Measurements from ENCODE around the gene CHST15.

CHST15 gene

DNA sequence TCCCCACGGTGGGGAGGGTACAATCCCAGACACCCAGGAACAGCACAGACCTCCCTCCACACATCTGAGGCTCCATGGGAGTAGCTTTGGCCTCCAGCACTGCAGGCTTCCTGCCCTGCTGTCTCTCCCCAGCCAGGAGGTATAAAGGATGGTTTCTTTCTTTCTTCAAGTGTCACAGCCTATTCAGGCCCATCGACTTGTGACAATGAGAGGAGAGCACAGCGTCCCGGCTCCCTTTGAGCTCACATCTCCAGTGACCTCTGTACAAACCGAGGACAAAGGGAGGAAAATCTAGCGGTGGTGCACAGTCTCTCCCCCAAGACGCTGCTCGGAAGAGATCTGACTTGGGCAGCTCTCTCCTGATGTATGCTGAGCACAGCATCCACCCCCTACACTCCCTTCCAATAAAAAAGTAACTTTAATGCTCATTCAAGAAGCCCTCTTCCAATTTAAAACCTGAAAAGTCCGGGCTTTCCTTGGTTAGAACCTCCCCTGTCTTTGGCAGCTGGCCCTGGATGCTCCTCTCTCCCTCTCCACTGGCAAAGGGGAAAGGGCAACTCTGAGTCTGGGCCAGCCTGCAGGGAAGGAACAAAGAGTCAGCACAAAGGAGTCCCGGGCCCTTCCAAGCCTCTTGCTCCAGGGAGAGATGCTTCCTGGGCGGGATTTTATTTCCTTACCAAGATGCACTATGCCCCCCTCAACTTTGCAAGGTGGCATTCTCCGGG lies 18.0 kb downstream of the CHST15 start:
- Histone ChIP-seq H3K27me3 (ENCODE audit: insufficient read depth, poor library complexity, severe bottlenecking) (peaks cover 7% of the 10 kb centered on the region), H3K4me3 (replicated peaks; ENCODE audit: insufficient read depth, low read length) (no peak overlapping the region), H3K27ac (replicated peaks) (no peak overlapping the region)
- DNase-seq (ENCODE audit: low read depth in 1 of 2, low spot score in 1 of 2), result no peak
- TF ChIP-seq, protein P1, sequence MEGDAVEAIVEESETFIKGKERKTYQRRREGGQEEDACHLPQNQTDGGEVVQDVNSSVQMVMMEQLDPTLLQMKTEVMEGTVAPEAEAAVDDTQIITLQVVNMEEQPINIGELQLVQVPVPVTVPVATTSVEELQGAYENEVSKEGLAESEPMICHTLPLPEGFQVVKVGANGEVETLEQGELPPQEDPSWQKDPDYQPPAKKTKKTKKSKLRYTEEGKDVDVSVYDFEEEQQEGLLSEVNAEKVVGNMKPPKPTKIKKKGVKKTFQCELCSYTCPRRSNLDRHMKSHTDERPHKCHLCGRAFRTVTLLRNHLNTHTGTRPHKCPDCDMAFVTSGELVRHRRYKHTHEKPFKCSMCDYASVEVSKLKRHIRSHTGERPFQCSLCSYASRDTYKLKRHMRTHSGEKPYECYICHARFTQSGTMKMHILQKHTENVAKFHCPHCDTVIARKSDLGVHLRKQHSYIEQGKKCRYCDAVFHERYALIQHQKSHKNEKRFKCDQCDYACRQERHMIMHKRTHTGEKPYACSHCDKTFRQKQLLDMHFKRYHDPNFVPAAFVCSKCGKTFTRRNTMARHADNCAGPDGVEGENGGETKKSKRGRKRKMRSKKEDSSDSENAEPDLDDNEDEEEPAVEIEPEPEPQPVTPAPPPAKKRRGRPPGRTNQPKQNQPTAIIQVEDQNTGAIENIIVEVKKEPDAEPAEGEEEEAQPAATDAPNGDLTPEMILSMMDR (IDR thresholded peaks at IDR 0.05; ENCODE audit: insufficient read depth, low read length), result no peak
- no peak for TF ChIP-seq POLR2AphosphoS5 (IDR thresholded peaks at IDR 0.05; ENCODE audit: low read depth)
- no peak for TF ChIP-seq SPI1 (IDR thresholded peaks at IDR 0.05; ENCODE audit: borderline replicate concordance, low read depth)
- TF ChIP-seq GABPA (IDR thresholded peaks at IDR 0.05; ENCODE audit: low read depth), result no peak
- TF ChIP-seq, protein P2, sequence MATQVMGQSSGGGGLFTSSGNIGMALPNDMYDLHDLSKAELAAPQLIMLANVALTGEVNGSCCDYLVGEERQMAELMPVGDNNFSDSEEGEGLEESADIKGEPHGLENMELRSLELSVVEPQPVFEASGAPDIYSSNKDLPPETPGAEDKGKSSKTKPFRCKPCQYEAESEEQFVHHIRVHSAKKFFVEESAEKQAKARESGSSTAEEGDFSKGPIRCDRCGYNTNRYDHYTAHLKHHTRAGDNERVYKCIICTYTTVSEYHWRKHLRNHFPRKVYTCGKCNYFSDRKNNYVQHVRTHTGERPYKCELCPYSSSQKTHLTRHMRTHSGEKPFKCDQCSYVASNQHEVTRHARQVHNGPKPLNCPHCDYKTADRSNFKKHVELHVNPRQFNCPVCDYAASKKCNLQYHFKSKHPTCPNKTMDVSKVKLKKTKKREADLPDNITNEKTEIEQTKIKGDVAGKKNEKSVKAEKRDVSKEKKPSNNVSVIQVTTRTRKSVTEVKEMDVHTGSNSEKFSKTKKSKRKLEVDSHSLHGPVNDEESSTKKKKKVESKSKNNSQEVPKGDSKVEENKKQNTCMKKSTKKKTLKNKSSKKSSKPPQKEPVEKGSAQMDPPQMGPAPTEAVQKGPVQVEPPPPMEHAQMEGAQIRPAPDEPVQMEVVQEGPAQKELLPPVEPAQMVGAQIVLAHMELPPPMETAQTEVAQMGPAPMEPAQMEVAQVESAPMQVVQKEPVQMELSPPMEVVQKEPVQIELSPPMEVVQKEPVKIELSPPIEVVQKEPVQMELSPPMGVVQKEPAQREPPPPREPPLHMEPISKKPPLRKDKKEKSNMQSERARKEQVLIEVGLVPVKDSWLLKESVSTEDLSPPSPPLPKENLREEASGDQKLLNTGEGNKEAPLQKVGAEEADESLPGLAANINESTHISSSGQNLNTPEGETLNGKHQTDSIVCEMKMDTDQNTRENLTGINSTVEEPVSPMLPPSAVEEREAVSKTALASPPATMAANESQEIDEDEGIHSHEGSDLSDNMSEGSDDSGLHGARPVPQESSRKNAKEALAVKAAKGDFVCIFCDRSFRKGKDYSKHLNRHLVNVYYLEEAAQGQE (IDR thresholded peaks at IDR 0.05; ENCODE audit: insufficient replicate concordance, low read depth), result no peak

- TF ChIP-seq SPI1 (IDR thresholded peaks at IDR 0.05; ENCODE audit: borderline replicate concordance, low read depth) (peak; percentile 72; the same call in 1 of the 2 replicates), POLR2AphosphoS5 (IDR thresholded peaks at IDR 0.05; ENCODE audit: low read depth) (no peak), GABPA (IDR thresholded peaks at IDR 0.05; ENCODE audit: low read depth) (no peak)
- TF ChIP-seq, protein P1 (IDR thresholded peaks at IDR 0.05; ENCODE audit: insufficient read depth, low read length), result no peak
- no peak overlapping the region for H3K4me3 ChIP-seq (replicated peaks; ENCODE audit: insufficient read depth, low read length)
- peak; percentile 15 to 66 for DNase-seq (ENCODE audit: low read depth in 1 of 2, low spot score in 1 of 2)
- peaks cover 7% of the 10 kb centered on the region for H3K27me3 ChIP-seq (ENCODE audit: insufficient read depth, poor library complexity, severe bottlenecking)
- no peak overlapping the region for H3K27ac ChIP-seq (replicated peaks)
Observed at GRCh38 chr10:124074501-124075109, 18.8 kb downstream of the CHST15 start.

GRCh38 chr10:124073978-124074377 lies 19.4 kb downstream of the CHST15 start:
- H3K4me3 ChIP-seq (replicated peaks; ENCODE audit: insufficient read depth, low read length), result no peak overlapping the region
- no peak overlapping the region for H3K27ac ChIP-seq (replicated peaks)
- TF ChIP-seq, protein P1 (IDR thresholded peaks at IDR 0.05; ENCODE audit: insufficient read depth, low read length), result no peak
- TF ChIP-seq, protein P2 (IDR thresholded peaks at IDR 0.05; ENCODE audit: insufficient replicate concordance, low read depth), result no peak
- TF ChIP-seq GABPA (IDR thresholded peaks at IDR 0.05; ENCODE audit: low read depth), result no peak
- DNase-seq (ENCODE audit: low read depth in 1 of 2, low spot score in 1 of 2), result no peak
- peaks cover 7% of the 10 kb centered on the region for H3K27me3 ChIP-seq (ENCODE audit: insufficient read depth, poor library complexity, severe bottlenecking)
